Progenitor cell of endocrine pancreas (in vitro differentiated cells): ENCODE data around the gene PPP1R2C. TPM values are rescaled to one million over a fixed set of nuclear protein-coding genes. Genes with fewer than 3 reads are reported as not detected.

Source experiments
- DNase-seq: peaks from one replicate; pipeline ENCODE4 v3.0.0; 2021; ENCODE audit warnings: low spot score; ENCODE audit not compliant: unreplicated experiment
- H3K27ac Mint-ChIP-seq: 2 replicates; pipeline ENCODE4 v1.8.0; 2021; ENCODE audit warnings: mild to moderate bottlenecking, moderate library complexity, mixed read lengths
- H3K27me3 Mint-ChIP-seq: 2 replicates; pipeline ENCODE4 v1.8.0; 2021; ENCODE audit warnings: mixed read lengths
- H3K36me3 Mint-ChIP-seq: 2 replicates; pipeline ENCODE4 v1.8.0; 2022; ENCODE audit warnings: mixed read lengths; ENCODE audit not compliant: insufficient read depth
- H3K4me1 Mint-ChIP-seq: 2 replicates; pipeline ENCODE4 v1.8.0; 2021; ENCODE audit warnings: low read depth, mixed read lengths
- H3K4me3 Mint-ChIP-seq: 2 replicates; pipeline ENCODE4 v1.8.0; 2021; ENCODE audit warnings: low read depth, mild to moderate bottlenecking, moderate library complexity, mixed read lengths
- H3K9me3 Mint-ChIP-seq: 2 replicates; pipeline ENCODE4 v1.8.0; 2021; ENCODE audit warnings: low read depth, mixed read lengths
- CTCF ChIP-seq: fragments of 200-600 bp; sonication (generic); IDR thresholded peaks from one replicate; pipeline ENCODE4 v1.5.0; 2021; ENCODE audit warnings: antibody characterized with exemption, mild to moderate bottlenecking; ENCODE audit not compliant: unreplicated experiment
- long read RNA-seq: library from polyadenylated mRNA; unstranded; transcript quantifications from one replicate; pipeline ENCODE4 v2.0.0, GENCODE V29; 2020
- total RNA-seq: library from RNA; stranded (reverse); gene quantifications from 2 replicates; pipeline ENCODE4 v1.2.1, GENCODE V29; 2021

The PPP1R2C gene
- not detected in 2 replicates for total RNA-seq
- long read RNA-seq = 0 reads

- Mint-ChIP-seq H3K4me3 (no peak within 1 kb of the TSS), H3K9me3 (peaks cover 12% of the 10 kb centered on the region), H3K27me3 (no peaks in the 10 kb centered on the region), H3K4me1 (no peaks in the 10 kb centered on the region), H3K36me3 (peaks cover 4% of the 10 kb centered on the region), H3K27ac (no peak within 1 kb of the TSS)
- no peak for TF ChIP-seq CTCF
- no peak for DNase-seq
These were observed at the start of gene PPP1R2C for GRCh38 chrX:42778096-42778495. TSS of gene PPP1R2C (minus strand) at chrX:42778163. CDS start at chrX:42778079, 84 bp downstream.

GRCh38 chrX:42825201-42825600, 47.2 kb upstream of the PPP1R2C start:
- H3K27ac Mint-ChIP-seq = no peak overlapping the region
- DNase-seq = no peak
- H3K36me3 Mint-ChIP-seq = no peaks in the 10 kb centered on the region
- no peak overlapping the region for H3K4me3 Mint-ChIP-seq
- no peaks in the 10 kb centered on the region for H3K27me3 Mint-ChIP-seq
- H3K9me3 Mint-ChIP-seq = peaks cover 10% of the 10 kb centered on the region
- no peak for TF ChIP-seq CTCF
- H3K4me1 Mint-ChIP-seq = peaks cover 3% of the 10 kb centered on the region

GRCh38 chrX:42824541-42824940, 46.6 kb upstream of the PPP1R2C start:
- H3K4me3 Mint-ChIP-seq = no peak overlapping the region
- H3K36me3 Mint-ChIP-seq = no peaks in the 10 kb centered on the region
- DNase-seq = no peak
- no peak for TF ChIP-seq CTCF
- H3K27me3 Mint-ChIP-seq = no peaks in the 10 kb centered on the region
- H3K4me1 Mint-ChIP-seq = peaks cover 3% of the 10 kb centered on the region
- H3K27ac Mint-ChIP-seq = no peak overlapping the region
- peaks cover 12% of the 10 kb centered on the region for H3K9me3 Mint-ChIP-seq

GRCh38 chrX:42823443-42823842, 45.5 kb upstream of the PPP1R2C start:
- no peak for TF ChIP-seq CTCF
- H3K9me3 Mint-ChIP-seq = peaks cover 18% of the 10 kb centered on the region
- H3K27me3 Mint-ChIP-seq = no peaks in the 10 kb centered on the region
- H3K27ac Mint-ChIP-seq = no peak overlapping the region
- no peaks in the 10 kb centered on the region for H3K36me3 Mint-ChIP-seq
- H3K4me3 Mint-ChIP-seq = no peak overlapping the region
- DNase-seq = no peak
- peaks cover 3% of the 10 kb centered on the region for H3K4me1 Mint-ChIP-seq

GRCh38 chrX:42821803-42822443, 44.0 kb upstream of the PPP1R2C start:
- H3K27ac Mint-ChIP-seq = no peak overlapping the region
- H3K4me3 Mint-ChIP-seq = no peak overlapping the region
- H3K4me1 Mint-ChIP-seq = peaks cover 3% of the 10 kb centered on the region
- H3K9me3 Mint-ChIP-seq = peaks cover 19% of the 10 kb centered on the region
- DNase-seq = no peak
- no peak for TF ChIP-seq CTCF
- no peaks in the 10 kb centered on the region for H3K27me3 Mint-ChIP-seq
- no peaks in the 10 kb centered on the region for H3K36me3 Mint-ChIP-seq
